HG03439 (cell line): ENCODE data around the gene CBLN4.

ENCODE experiments used
- ATAC-seq: cut with Tn5 transposase; IDR thresholded peaks from one replicate; pipeline ENCODE4 v1.9.1; 2021; ENCODE audit warnings: mild to moderate bottlenecking, moderate library complexity; ENCODE audit not compliant: unreplicated experiment

Gene CBLN4

DNA sequence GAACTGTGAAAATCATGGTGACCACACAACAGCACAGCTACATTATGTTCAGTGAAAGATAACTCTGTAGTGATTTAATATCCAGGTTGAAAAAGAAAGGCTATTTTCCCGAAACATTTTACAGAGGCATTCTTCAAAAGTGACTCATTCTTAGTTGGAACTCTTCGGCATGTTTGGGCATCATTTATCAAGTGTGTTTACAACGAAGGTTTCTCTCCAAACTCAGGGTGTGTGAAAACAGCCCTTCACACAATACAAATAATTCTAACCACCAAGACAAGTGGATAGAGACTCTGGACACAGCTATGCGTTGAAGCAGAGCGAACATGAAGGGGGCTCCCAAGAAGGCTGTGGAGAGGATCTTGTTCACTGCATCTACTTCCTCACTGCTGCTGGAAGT, 57.6 kb downstream of the CBLN4 start:
- no peak for ATAC-seq
